Loucy (cell line): Measurements from ENCODE around the gene RALGAPB.
"Not testable (repeated sequence)": the region's sequence is repeated elsewhere in the genome, so short reads cannot be mapped to it uniquely, and the experiment has no call there.

Experiments
- H2AFZ ChIP-seq: fragments of 200-600 bp; sonication (generic); 2 replicates; pipeline ENCODE4 v1.6.0; 2016; ENCODE audit warnings: antibody characterized with exemption, mild to moderate bottlenecking, low read length, moderate library complexity
- H3F3A ChIP-seq: fragments of 200-600 bp; 2 replicates; pipeline ENCODE4 v1.6.0; 2016; ENCODE audit warnings: antibody characterized with exemption, low read depth, mild to moderate bottlenecking
- H3K27me3 ChIP-seq: fragments of 200-600 bp; sonication (generic); 2 replicates; pipeline ENCODE4 v1.6.1; 2014; ENCODE audit warnings: low read length, mild to moderate bottlenecking; ENCODE audit not compliant: insufficient read depth, poor library complexity, severe bottlenecking
- H3K36me3 ChIP-seq: fragments of 200-600 bp; sonication (generic); 2 replicates; pipeline ENCODE4 v1.6.1; 2016; ENCODE audit warnings: low read length; ENCODE audit not compliant: insufficient read depth
- H3K4me1 ChIP-seq: fragments of 200-600 bp; sonication (generic); 2 replicates; pipeline ENCODE4 v1.5.1; 2014; ENCODE audit warnings: low read length, mild to moderate bottlenecking; ENCODE audit not compliant: insufficient read depth, poor library complexity, severe bottlenecking
- H3K4me2 ChIP-seq: fragments of 200-600 bp; sonication (generic); 2 replicates; pipeline ENCODE4 v1.6.0; 2014; ENCODE audit warnings: antibody characterized with exemption, low read length, low read depth, mild to moderate bottlenecking; ENCODE audit not compliant: poor library complexity, severe bottlenecking
- H3K4me3 ChIP-seq: fragments of 200-600 bp; sonication (generic); 2 replicates; pipeline ENCODE4 v1.5.1; 2014; ENCODE audit warnings: low read length, mild to moderate bottlenecking, mixed read lengths; ENCODE audit not compliant: poor library complexity, severe bottlenecking
- H3K79me2 ChIP-seq: fragments of 200-600 bp; sonication (generic); 2 replicates; pipeline ENCODE4 v1.6.1; 2014; ENCODE audit warnings: low read length; ENCODE audit not compliant: insufficient read depth
- H3K9ac ChIP-seq: fragments of 200-600 bp; sonication (generic); 2 replicates; pipeline ENCODE4 v1.6.0; 2014; ENCODE audit warnings: mild to moderate bottlenecking, low read depth, low read length, moderate library complexity; ENCODE audit not compliant: poor library complexity, severe bottlenecking
- H3K9me2 ChIP-seq: fragments of 200-600 bp; sonication (generic); replicated peaks from 2 replicates; pipeline ENCODE4 v1.6.1; 2016; ENCODE audit warnings: low read depth, low read length, mixed read lengths
- H3K9me3 ChIP-seq: fragments of 200-600 bp; sonication (generic); 2 replicates; pipeline ENCODE4 v1.6.1; 2014; ENCODE audit warnings: mild to moderate bottlenecking, antibody characterized with exemption, low read length, low read depth; ENCODE audit not compliant: insufficient read depth
- H4K20me1 ChIP-seq: fragments of 200-600 bp; sonication (generic); 2 replicates; pipeline ENCODE4 v1.6.0; 2014; ENCODE audit warnings: antibody characterized with exemption, low read length, mild to moderate bottlenecking; ENCODE audit not compliant: insufficient read depth, poor library complexity, severe bottlenecking
- EZH2phosphoT487 ChIP-seq: fragments of 200-600 bp; IDR thresholded peaks from 2 replicates; pipeline ENCODE4 v1.6.1; 2018; ENCODE audit warnings: antibody characterized with exemption, mild to moderate bottlenecking, moderate library complexity, borderline replicate concordance
- TF ChIP-seq, protein P1 (sequence below): fragments of 200-600 bp; sonication (generic); conservative IDR thresholded peaks from 2 replicates; pipeline ENCODE4 v1.5.1; 2014; ENCODE audit warnings: mild to moderate bottlenecking, antibody characterized with exemption, low read length

RALGAPB gene

DNA sequence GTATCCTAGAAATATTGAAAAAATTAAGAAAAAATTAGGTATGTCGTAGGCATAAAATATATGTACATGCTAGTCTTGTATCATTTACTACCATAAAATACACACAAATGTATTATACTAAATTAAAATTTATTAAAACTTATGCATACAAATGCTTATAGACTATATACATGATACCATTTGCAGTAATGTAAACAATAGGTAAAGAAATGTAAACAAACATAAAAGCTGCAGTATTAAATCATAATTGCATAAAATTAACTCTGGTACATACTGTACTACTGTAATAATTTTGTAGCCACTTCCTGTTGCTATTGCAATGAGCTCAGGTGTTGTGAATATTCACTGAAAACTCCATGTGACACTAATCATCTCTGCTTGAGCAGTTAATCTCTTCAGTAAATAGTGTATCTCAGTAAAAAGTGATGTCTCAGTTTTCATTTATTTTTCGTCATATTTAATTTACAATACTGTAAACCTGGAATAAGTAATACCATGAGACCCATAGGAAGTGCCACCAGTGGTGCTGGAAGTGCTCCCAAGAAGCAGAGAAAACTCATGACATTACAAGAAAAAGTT is 29.3 kb downstream of the RALGAPB start:
- no peak overlapping the region for H3K4me3 ChIP-seq
- TF ChIP-seq, protein P1, sequence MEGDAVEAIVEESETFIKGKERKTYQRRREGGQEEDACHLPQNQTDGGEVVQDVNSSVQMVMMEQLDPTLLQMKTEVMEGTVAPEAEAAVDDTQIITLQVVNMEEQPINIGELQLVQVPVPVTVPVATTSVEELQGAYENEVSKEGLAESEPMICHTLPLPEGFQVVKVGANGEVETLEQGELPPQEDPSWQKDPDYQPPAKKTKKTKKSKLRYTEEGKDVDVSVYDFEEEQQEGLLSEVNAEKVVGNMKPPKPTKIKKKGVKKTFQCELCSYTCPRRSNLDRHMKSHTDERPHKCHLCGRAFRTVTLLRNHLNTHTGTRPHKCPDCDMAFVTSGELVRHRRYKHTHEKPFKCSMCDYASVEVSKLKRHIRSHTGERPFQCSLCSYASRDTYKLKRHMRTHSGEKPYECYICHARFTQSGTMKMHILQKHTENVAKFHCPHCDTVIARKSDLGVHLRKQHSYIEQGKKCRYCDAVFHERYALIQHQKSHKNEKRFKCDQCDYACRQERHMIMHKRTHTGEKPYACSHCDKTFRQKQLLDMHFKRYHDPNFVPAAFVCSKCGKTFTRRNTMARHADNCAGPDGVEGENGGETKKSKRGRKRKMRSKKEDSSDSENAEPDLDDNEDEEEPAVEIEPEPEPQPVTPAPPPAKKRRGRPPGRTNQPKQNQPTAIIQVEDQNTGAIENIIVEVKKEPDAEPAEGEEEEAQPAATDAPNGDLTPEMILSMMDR = no peak
- TF ChIP-seq EZH2phosphoT487 = no peak
- H3K36me3 ChIP-seq = peaks cover 66% of the 10 kb centered on the region; the same call in 1 of the 2 replicates

DNA sequence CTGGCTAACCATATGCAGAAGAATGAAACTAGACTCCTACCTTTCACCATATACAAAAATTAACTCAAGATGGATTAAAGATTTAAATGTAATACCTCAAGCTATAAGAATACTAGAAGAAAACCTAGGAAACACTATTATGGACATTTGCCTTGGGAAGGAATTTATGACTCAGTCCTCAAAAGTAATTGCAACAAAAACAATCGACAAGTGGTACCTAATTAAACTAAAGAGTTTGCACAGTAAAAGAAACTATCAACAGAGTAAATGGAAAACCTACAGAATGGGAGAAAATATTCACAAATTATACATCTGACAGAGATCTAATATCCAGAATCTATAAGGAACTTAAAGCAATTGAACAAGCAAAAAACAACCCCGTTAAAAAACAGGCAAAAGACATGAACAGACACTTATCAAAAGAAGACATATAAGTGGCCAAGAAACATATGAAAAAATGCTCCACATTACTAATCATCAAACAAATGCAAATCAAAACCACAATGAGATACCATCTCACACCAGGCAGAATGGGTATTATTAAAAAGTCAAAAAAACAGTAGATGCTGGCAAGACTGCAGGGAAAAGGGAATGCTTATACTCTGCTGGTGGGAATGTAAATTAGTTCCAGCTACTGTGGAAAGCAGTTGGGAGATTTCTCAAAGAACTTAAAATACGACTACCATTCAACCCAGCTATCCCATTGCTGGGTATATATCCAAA is 31.9 kb downstream of the RALGAPB start:
- no peaks in the 10 kb centered on the region for H3K4me1 ChIP-seq
- H3K9ac ChIP-seq = no peak overlapping the region
- no peak overlapping the region for H3K4me3 ChIP-seq
- H3K9me3 ChIP-seq = no peaks in the 10 kb centered on the region
- H3F3A ChIP-seq = no peaks in the 10 kb centered on the region
- H3K36me3 ChIP-seq = peaks cover 51% of the 10 kb centered on the region; the same call in 1 of the 2 replicates
- no peak overlapping the region for H3K4me2 ChIP-seq
- no peaks in the 10 kb centered on the region for H3K9me2 ChIP-seq
- no peaks in the 10 kb centered on the region for H3K27me3 ChIP-seq
- H2AFZ ChIP-seq = no peak overlapping the region
- TF ChIP-seq, protein P1 = no peak
- TF ChIP-seq EZH2phosphoT487 = no peak
- no peaks in the 10 kb centered on the region for H3K79me2 ChIP-seq
- no peaks in the 10 kb centered on the region for H4K20me1 ChIP-seq

More for the DNA sequence above, 29.3 kb downstream of the RALGAPB start:
- H3K4me1 ChIP-seq = no peaks in the 10 kb centered on the region
- no peaks in the 10 kb centered on the region for H4K20me1 ChIP-seq
- no peaks in the 10 kb centered on the region for H3K79me2 ChIP-seq
- no peaks in the 10 kb centered on the region for H3F3A ChIP-seq
- H3K9me2 ChIP-seq = no peaks in the 10 kb centered on the region
- H3K9me3 ChIP-seq = no peaks in the 10 kb centered on the region
- H3K9ac ChIP-seq = no peak overlapping the region
- H3K4me2 ChIP-seq = no peak overlapping the region
- no peak overlapping the region for H2AFZ ChIP-seq
- no peaks in the 10 kb centered on the region for H3K27me3 ChIP-seq

DNA sequence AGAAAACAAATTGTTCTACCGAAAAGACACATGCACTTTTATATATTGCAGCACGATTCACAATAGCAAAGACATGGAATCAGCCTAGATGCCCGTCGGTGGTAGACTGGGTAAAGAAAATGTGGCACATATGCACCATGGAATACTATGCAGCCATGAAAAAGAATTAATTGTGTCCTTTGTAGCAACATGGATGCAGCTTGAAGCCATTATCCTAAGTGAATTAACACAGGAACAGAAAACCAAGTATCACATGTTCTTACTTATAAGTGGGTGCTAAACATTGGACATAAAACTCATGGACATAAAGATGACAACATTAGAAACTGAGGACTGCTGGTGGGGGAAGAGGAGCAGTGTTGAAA is 32.4 kb downstream of the RALGAPB start:
- Histone ChIP-seq H3K4me1 (no peaks in the 10 kb centered on the region), H3K4me3 (no peak overlapping the region), H3K9ac (no peak overlapping the region), H3F3A (no peaks in the 10 kb centered on the region), H3K4me2 (no peak overlapping the region), H3K27me3 (no peaks in the 10 kb centered on the region), H3K36me3 (peaks cover 53% of the 10 kb centered on the region; the same call in 1 of the 2 replicates), H4K20me1 (no peaks in the 10 kb centered on the region), H3K9me3 (no peaks in the 10 kb centered on the region), H3K9me2 (no peaks in the 10 kb centered on the region), H2AFZ (no peak overlapping the region), H3K79me2 (no peaks in the 10 kb centered on the region)
- TF ChIP-seq, protein P1 = no peak
- no peak for TF ChIP-seq EZH2phosphoT487

GRCh38 chr20:38511726-38512125 is 39.1 kb downstream of the RALGAPB start:
- not testable (repeated sequence) for H3K9me3 ChIP-seq, H3F3A ChIP-seq, H3K4me1 ChIP-seq, H3K4me2 ChIP-seq, H2AFZ ChIP-seq, H3K4me3 ChIP-seq, H3K79me2 ChIP-seq, H3K27me3 ChIP-seq, H3K9ac ChIP-seq, H3K9me2 ChIP-seq, H4K20me1 ChIP-seq
- peaks cover 40% of the 10 kb centered on the region for H3K36me3 ChIP-seq
